Lower leg skin (tissue), 3 donors: ENCODE results near the gene RNF217.

ENCODE experiments used
- CTCF ChIP-seq, 3 donors: fragments of 450-650 bp; IDR thresholded peaks; one replicate each; pipeline ENCODE4 v1.5.1; 2016; ENCODE audit warnings: antibody characterized with exemption in 3 of 3, mild to moderate bottlenecking in 3 of 3, moderate library complexity in 2 of 3
- POLR2A ChIP-seq, 2 donors: fragments of 450-650 bp; IDR thresholded peaks; one replicate each; pipeline ENCODE4 v1.6.1; 2016 to 2017; ENCODE audit warnings: antibody characterized with exemption in 2 of 2, mild to moderate bottlenecking in 1 of 2, moderate library complexity in 1 of 2

- TF ChIP-seq CTCF (IDR thresholded peaks at IDR 0.05) (no peak), POLR2A (IDR thresholded peaks at IDR 0.05) (no peak)
Observed at GRCh38 chr6:124941259-124941658, 21.0 kb upstream of the RNF217 start.
